Measurements from ENCODE around the gene L1CAM.

Gene L1CAM

GRCh38 chrX:153905481-153906095 lies 19.6 kb upstream of the L1CAM start:
- in situ Hi-C loops (cut with MboI; ENCODE audit: low sequenced_read_pairs) = no loop called here

DNA sequence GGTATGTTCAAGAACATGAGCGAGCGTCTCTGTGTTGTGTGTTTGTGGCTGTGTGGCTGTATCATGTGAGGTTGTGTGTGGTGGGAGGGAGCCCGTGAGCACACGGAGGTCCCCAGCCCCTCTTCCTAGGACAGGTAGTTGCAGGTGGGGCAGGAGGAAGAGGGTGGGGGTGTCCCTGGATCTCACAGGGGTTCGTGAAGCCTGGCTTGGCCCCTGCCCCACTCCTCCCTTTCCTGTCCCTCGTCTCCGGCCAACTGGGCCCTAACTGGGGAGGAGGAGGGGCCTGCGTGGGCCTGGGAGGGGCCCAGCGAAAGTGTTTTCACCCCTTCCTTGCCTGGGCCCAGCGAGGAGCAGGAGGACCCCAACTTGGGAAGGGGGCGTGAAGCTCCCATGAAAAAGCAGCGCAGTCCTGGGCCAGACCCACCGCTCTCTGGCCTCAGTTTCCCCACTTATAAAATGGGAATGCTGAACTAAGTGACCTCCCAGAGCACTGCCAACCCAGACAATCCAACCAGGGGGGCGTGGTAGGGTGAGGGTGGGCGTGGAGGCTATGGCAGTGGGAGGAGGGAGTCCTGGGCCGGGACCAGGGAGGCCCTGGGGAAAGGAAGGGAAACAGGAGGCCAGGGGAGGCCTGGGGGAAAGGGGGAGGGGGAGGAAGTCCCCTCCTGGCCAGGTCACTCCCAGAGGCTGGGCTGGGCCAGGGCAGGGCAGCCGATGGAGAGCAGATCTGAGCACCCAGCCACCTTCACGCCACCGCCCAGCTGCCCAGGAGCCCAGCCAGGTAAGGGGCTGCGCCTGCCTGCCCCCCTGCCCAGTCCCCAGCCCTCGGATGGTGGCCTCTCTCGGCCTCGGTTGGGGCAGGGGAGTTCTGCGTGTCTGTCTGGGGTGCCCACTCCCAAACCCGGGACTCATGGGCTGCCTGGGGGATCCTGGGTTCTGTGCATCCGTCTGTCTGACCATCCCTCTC lies 18.3 kb upstream of the L1CAM start, which contains the start of gene AVPR2:
TSS of gene AVPR2 (plus strand) at position 683 of the 967 bp plus-strand sequence. CDS start 473 bp downstream, outside the sequence.
- in situ Hi-C loops (cut with MboI; ENCODE audit: low sequenced_read_pairs) = no loop called here

DNA sequence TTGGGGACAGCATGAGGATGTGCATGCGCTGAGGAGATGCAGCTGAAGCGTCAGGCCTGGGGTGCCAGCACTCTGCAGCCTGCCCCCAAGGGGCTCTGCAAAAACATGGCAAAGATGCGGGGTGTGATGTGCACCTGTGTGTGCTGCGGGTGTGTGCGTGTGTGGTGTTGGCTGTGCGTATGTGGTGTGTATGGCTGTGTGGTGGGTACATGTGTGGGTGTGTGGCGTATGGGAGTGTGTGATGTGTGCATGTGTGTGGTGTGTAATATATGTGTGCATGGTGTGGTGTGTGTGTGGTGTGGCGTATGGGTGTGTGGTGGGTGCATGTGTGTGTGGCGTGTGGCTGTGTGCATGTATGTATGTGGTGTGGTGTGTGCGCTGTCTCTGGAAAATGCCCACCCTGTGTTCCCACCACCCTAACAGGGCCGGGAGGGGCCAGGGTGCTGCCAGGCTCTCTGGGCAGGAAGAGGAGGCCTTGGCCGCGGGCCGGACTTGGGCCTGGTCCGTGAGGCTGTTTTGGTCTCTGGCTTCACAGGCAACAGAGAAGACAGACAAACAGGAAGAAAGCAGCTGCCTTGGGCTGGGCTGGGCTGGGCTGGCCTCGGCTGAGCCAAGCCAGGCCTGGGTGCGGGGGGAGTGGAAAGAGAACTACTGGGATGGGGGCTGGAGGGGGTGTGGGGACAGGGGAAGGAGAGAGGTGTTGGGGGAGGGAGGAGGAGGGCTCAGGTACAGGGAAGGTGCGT lies 17.4 kb upstream of the L1CAM start:
- in situ Hi-C loops (cut with MboI; ENCODE audit: low sequenced_read_pairs) = no loop called here

GRCh38 chrX:153902385-153902784 lies 16.4 kb upstream of the L1CAM start:
- in situ Hi-C loops (cut with MboI; ENCODE audit: low sequenced_read_pairs) = no loop called here

- in situ Hi-C loops (cut with MboI; ENCODE audit: low sequenced_read_pairs) = no loop called here
These were observed 15.8 kb upstream of the L1CAM start for GRCh38 chrX:153901753-153902140.

GRCh38 chrX:153900831-153901752 lies 15.1 kb upstream of the L1CAM start:
- in situ Hi-C loops (cut with MboI; ENCODE audit: low sequenced_read_pairs) = no loop called here

GRCh38 chrX:153897899-153898298 lies 11.9 kb upstream of the L1CAM start:
- in situ Hi-C loops (cut with MboI; ENCODE audit: low sequenced_read_pairs) = no loop called here

GRCh38 chrX:153889123-153889522 lies 3.1 kb upstream of the L1CAM start:
- in situ Hi-C loops (cut with MboI; ENCODE audit: low sequenced_read_pairs) = no loop called here

GRCh38 chrX:153888344-153888743 lies 2.4 kb upstream of the L1CAM start:
- in situ Hi-C loops (cut with MboI; ENCODE audit: low sequenced_read_pairs) = no loop called here

- in situ Hi-C loops (cut with MboI; ENCODE audit: low sequenced_read_pairs) = no loop called here
These were observed 1.4 kb upstream of the L1CAM start for GRCh38 chrX:153887385-153887784.

DNA sequence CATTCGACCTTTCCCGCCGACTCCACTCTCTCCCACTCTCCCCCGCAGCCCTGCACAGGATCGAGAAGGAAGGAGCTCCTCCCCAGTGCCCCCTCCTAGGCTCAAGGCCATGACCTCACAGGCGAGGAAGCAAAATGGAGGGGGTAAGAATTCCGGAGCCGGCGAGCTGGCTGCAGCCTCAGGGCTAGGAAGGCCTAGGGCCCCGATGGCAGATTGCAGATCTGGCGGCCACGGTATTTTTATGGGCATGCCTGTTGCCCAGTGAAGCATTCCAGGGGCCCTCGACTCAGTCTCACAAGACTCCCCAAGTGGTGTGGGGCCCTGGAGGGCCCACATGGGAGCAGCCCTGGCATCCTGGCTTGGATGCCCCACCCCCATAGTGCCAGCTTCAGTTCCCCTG lies 942 bp upstream of the L1CAM start:
- in situ Hi-C loops (cut with MboI; ENCODE audit: low sequenced_read_pairs) = no loop called here

GRCh38 chrX:153885208-153885787 lies 675 bp downstream of the L1CAM start:
- in situ Hi-C loops (cut with MboI; ENCODE audit: low sequenced_read_pairs) = no loop called here

GRCh38 chrX:153884590-153884989 lies 1.4 kb downstream of the L1CAM start:
- in situ Hi-C loops (cut with MboI; ENCODE audit: low sequenced_read_pairs) = no loop called here

GRCh38 chrX:153884136-153884535 lies 1.8 kb downstream of the L1CAM start:
- in situ Hi-C loops (cut with MboI; ENCODE audit: low sequenced_read_pairs) = no loop called here

DNA sequence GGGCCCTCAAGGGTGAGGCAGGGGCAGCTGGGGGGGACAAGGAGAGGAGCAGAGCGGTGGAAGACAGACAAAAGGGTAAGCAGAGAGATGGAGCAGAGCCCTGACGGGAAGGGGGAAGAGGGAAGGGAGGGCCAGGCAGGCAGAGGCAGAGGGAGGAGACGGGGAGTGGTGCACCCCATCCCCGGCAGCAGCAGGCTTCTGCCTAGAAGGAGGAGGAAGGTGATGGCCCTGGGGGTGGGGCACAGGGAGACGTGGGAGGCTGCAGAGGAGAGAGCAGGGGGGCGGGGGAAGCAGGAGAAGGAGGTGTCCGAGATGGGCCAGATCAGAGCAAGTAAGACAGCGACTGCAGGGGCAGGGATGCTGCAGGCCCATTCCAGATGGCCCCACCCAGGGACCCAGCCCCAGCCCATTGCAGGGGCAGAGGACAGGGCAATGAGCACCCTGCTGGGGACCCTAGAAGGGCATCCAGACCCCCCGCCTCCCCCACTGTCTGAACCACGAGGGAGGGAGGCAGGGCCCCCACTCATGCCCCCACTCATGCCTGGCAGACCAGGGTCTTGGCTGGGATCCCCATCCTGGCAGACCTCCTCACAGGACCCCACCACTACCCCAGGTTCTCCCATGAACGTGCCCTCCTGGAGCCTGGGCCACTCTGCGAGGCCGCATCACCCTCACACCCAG lies 2.7 kb downstream of the L1CAM start:
- in situ Hi-C loops (cut with MboI; ENCODE audit: low sequenced_read_pairs) = no loop called here

- in situ Hi-C loops (cut with MboI; ENCODE audit: low sequenced_read_pairs) = no loop called here
These were observed 3.4 kb downstream of the L1CAM start for GRCh38 chrX:153882557-153882956.

DNA sequence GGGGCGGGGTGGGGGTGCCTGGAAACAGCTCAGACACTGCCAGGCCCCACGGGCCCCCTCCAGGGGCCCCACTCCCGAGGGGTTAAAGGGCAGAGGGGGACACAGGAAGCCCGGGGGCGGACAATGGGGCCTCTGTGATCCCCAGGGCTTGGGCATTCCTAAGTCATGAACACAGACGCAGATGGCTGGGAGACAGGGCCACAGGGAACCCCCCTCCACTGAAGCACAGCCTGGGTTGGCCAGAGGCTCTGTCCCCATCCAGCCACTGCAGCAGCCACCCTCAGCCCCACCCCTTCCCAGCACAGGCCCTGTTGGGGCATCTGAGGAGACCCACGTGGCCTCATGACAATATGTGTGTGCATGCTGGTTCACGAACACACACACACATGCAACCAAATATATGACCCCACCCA lies 3.9 kb downstream of the L1CAM start:
- in situ Hi-C loops (cut with MboI; ENCODE audit: low sequenced_read_pairs) = no loop called here

- in situ Hi-C loops (cut with MboI; ENCODE audit: low sequenced_read_pairs) = no loop called here
These were observed 4.7 kb downstream of the L1CAM start for GRCh38 chrX:153881281-153881680.

DNA sequence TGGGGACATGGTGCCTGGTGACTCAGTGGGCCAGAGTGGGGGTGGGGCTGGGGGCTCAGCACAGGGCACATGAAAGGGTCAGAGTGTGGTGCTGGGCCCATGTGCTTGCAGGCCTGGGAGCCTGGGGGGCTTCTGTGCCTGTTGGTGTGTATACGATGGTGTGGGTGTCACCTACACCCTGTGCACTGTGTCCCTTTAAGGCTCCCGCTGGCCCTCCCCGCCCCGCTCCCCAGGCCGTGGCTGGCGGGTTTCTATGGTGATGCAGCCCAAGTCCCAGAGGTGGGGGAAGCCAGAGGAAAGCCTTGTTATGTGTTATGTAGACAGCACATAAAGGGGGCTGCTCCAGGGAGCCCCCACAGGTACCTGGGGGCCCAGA lies 5.5 kb downstream of the L1CAM start:
- in situ Hi-C loops (cut with MboI; ENCODE audit: low sequenced_read_pairs) = no loop called here
